Hypothalamus (tissue), 51 donors: ENCODE measurements around the gene VNN1.

ENCODE experiments used
- DNase-seq, 51 donors: peaks; one replicate each; lab custom pipeline; 2025; lab: John Stamatoyannopoulos, UW

VNN1 gene

GRCh38 chr6:132713352-132714134, at the start of gene VNN1:
TSS of gene VNN1 (minus strand) at chr6:132714055. CDS start at chr6:132714035, 20 bp downstream.
- peak in 1 of 51 donors; percentile 1 for DNase-seq

GRCh38 chr6:132763269-132763668, 49.4 kb upstream of the VNN1 start:
- DNase-seq, result no peak

- DNase-seq, result no peak
Observed at GRCh38 chr6:132760256-132760655, 46.4 kb upstream of the VNN1 start.

GRCh38 chr6:132758689-132759088, 44.8 kb upstream of the VNN1 start:
- no peak for DNase-seq

GRCh38 chr6:132752255-132752654, 38.4 kb upstream of the VNN1 start:
- no peak for DNase-seq

GRCh38 chr6:132751828-132752227, 38.0 kb upstream of the VNN1 start:
- DNase-seq, result no peak

GRCh38 chr6:132751306-132751705, 37.5 kb upstream of the VNN1 start:
- no peak for DNase-seq

- DNase-seq, result no peak
Observed at GRCh38 chr6:132750455-132751248, 36.8 kb upstream of the VNN1 start.

- no peak for DNase-seq
Observed at GRCh38 chr6:132749111-132749510, 35.3 kb upstream of the VNN1 start.

- no peak for DNase-seq
Observed at GRCh38 chr6:132748446-132748845, 34.6 kb upstream of the VNN1 start.

GRCh38 chr6:132746048-132746447, 32.2 kb upstream of the VNN1 start:
- no peak for DNase-seq

GRCh38 chr6:132742495-132742894, 28.6 kb upstream of the VNN1 start:
- DNase-seq, result no peak

GRCh38 chr6:132741281-132741680, 27.4 kb upstream of the VNN1 start:
- DNase-seq, result no peak

- no peak for DNase-seq
Observed at GRCh38 chr6:132736239-132736638, 22.4 kb upstream of the VNN1 start.

GRCh38 chr6:132734694-132735236, 20.9 kb upstream of the VNN1 start:
- no peak for DNase-seq

- no peak for DNase-seq
Observed at GRCh38 chr6:132733814-132734213, 20.0 kb upstream of the VNN1 start.

- no peak for DNase-seq
Observed at GRCh38 chr6:132733283-132733682, 19.4 kb upstream of the VNN1 start.

- DNase-seq, result no peak
Observed at GRCh38 chr6:132731086-132731485, 17.2 kb upstream of the VNN1 start.

- no peak for DNase-seq
Observed at GRCh38 chr6:132730560-132730959, 16.7 kb upstream of the VNN1 start.

GRCh38 chr6:132728616-132729015, 14.8 kb upstream of the VNN1 start:
- no peak for DNase-seq

- DNase-seq, result no peak
Observed at GRCh38 chr6:132726608-132726975, 12.7 kb upstream of the VNN1 start.
